SK-N-MC (cell line): ENCODE data around the gene PXDC1.

Experiments used
- EZH2 ChIP-seq: fragments of 200-600 bp; sonication (generic); IDR thresholded peaks from one replicate; pipeline ENCODE4 v1.6.1; 2017; ENCODE audit warnings: antibody characterized with exemption
- FOXP2 ChIP-seq: optimal IDR thresholded peaks from 2 replicates; pipeline ENCODE3; 2011; ENCODE audit warnings: mild to moderate bottlenecking, moderate library complexity; ENCODE audit not compliant: insufficient read depth; ENCODE audit errors: extremely low read length, control extremely low read depth
- POLR2AphosphoS5 ChIP-seq: IDR thresholded peaks from 2 replicates; pipeline ENCODE4 v1.6.1; 2012; ENCODE audit warnings: mild to moderate bottlenecking, low read depth, low read length, borderline replicate concordance

GRCh38 chr6:3799719-3800118 lies 48.2 kb upstream of the PXDC1 start:
- TF ChIP-seq EZH2 (no peak), POLR2AphosphoS5 (no peak), FOXP2 (no peak)
